A673 (cell line): ENCODE results near the gene IGFBP1.

ENCODE experiments used
- CTCF ChIP-seq: fragments of 300-800, 200-600 bp; sonication (generic); conservative IDR thresholded peaks from 2 replicates; pipeline ENCODE4 v1.5.1; 2017; ENCODE audit warnings: low read depth, mild to moderate bottlenecking, antibody characterized with exemption, low read length, moderate library complexity, mixed read lengths
- EZH2 ChIP-seq: fragments of 200-600 bp; sonication (generic); IDR thresholded peaks from 2 replicates; pipeline ENCODE4 v1.6.1; 2017; ENCODE audit warnings: borderline replicate concordance, low read depth, mild to moderate bottlenecking, mixed read lengths, antibody characterized with exemption, low read length; ENCODE audit not compliant: poor library complexity, severe bottlenecking

- peak; percentile 94 for TF ChIP-seq CTCF
- TF ChIP-seq EZH2: no peak
These were observed 35.0 kb downstream of the IGFBP1 start for GRCh38 chr7:45923290-45923689.
